Naive thymus-derived CD4-positive, alpha-beta T cell (primary cell): ENCODE measurements around the gene MORC2. TPM values are rescaled to one million over a fixed set of nuclear protein-coding genes. Genes with fewer than 3 reads are reported as not detected.

ENCODE experiments used
- ATAC-seq: fragments of 150-1000 bp; cut with Tn5 transposase; 2 replicates; pipeline ENCODE4 v1.10.0; 2021; ENCODE audit warnings: mild to moderate bottlenecking, moderate library complexity
- CTCF ChIA-PET: fragments of 350-600 bp; sonication (Branson Sonifier 250); formaldehyde crosslinking; loops from one replicate; lab custom pipeline; 2021; ENCODE audit warnings: antibody characterized with exemption; lab: Charles Lee
- POLR2A ChIA-PET: fragments of 350-600 bp; sonication (Branson Sonifier 250); formaldehyde crosslinking; loops from one replicate; lab custom pipeline; 2021; ENCODE audit warnings: antibody characterized with exemption, inconsistent platforms; lab: Charles Lee
- DNase-seq, 9 donors: peaks; one replicate each; pipeline versions ENCODE4 v3.0.0 to v3.0.0-alpha.2; 2020 to 2022; ENCODE audit warnings: mixed read lengths in 1 of 9
- H3K27ac ChIP-seq: one replicate; pipeline ENCODE4 v1.7.0; 2013; ENCODE audit warnings: mild to moderate bottlenecking, low read depth, low read length, moderate library complexity
- H3K27me3 ChIP-seq, 2 donors: one replicate each; pipeline ENCODE4 v1.7.0; 2013; ENCODE audit warnings: low read length in 2 of 2, mild to moderate bottlenecking in 2 of 2, moderate library complexity in 2 of 2; ENCODE audit not compliant: control insufficient read depth in 2 of 2, insufficient read depth in 2 of 2
- H3K36me3 ChIP-seq, 3 experiments: 1 replicate in 2 of 3; 2 replicates in 1 of 3; pipeline ENCODE4 v1.7.0; 2013; ENCODE audit warnings: low read length in 3 of 3, mild to moderate bottlenecking in 3 of 3, moderate library complexity in 1 of 3; ENCODE audit not compliant: insufficient read depth in 3 of 3, control insufficient read depth in 2 of 3
- H3K4me1 ChIP-seq, 2 donors: one replicate each; pipeline ENCODE4 v1.7.0; 2013; ENCODE audit warnings: low read length in 2 of 2, mild to moderate bottlenecking in 2 of 2, moderate library complexity in 1 of 2; ENCODE audit not compliant: control insufficient read depth in 2 of 2, insufficient read depth in 2 of 2
- H3K4me3 ChIP-seq: 2 replicates; pipeline ENCODE4 v1.7.0; 2013; ENCODE audit warnings: mild to moderate bottlenecking, low read length
- H3K9me3 ChIP-seq, 3 experiments: 1 replicate in 2 of 3; 2 replicates in 1 of 3; pipeline ENCODE4 v1.7.0; 2013; ENCODE audit warnings: low read length in 3 of 3; ENCODE audit not compliant: control insufficient read depth in 2 of 3
- H3K27ac Mint-ChIP-seq, 9 donors: one replicate each; pipeline ENCODE4 v1.8.0; 2020 to 2022; ENCODE audit warnings: mixed read lengths in 9 of 9, mild to moderate bottlenecking in 8 of 9, moderate library complexity in 5 of 9, inconsistent platforms in 2 of 9
- H3K27me3 Mint-ChIP-seq, 5 donors: one replicate each; pipeline ENCODE4 v1.8.0; 2021 to 2022; ENCODE audit warnings: mixed read lengths in 5 of 5, mild to moderate bottlenecking in 1 of 5
- H3K36me3 Mint-ChIP-seq, 5 donors: one replicate each; pipeline ENCODE4 v1.8.0; 2020 to 2022; ENCODE audit warnings: mixed read lengths in 5 of 5, mild to moderate bottlenecking in 3 of 5, inconsistent platforms in 1 of 5
- H3K4me1 Mint-ChIP-seq, 7 donors: one replicate each; pipeline ENCODE4 v1.8.0; 2020 to 2022; ENCODE audit warnings: mixed read lengths in 7 of 7, mild to moderate bottlenecking in 3 of 7, inconsistent platforms in 1 of 7
- H3K4me3 Mint-ChIP-seq, 10 donors: one replicate each; pipeline ENCODE4 v1.8.0; 2020 to 2022; ENCODE audit warnings: mild to moderate bottlenecking in 10 of 10, mixed read lengths in 10 of 10, moderate library complexity in 6 of 10, inconsistent platforms in 2 of 10
- H3K9me3 Mint-ChIP-seq, 11 donors: one replicate each; pipeline ENCODE4 v1.8.0; 2020 to 2022; ENCODE audit warnings: mixed read lengths in 11 of 11, mild to moderate bottlenecking in 4 of 11, inconsistent platforms in 1 of 11, moderate library complexity in 1 of 11
- intact Hi-C, 2 donors: fragments of 100-400 bp; cut with micrococcal nuclease; formaldehyde crosslinking; loops; one replicate each; pipeline ENCODE4 v1.15.1; 2023
- polyA plus RNA-seq, 2 donors: library from polyadenylated mRNA; unstranded; fragments of 300-500 nt; fragmentation: Illumina TruSeq; gene quantifications; one replicate each; pipeline ENCODE4 v1.2.3, GENCODE V29; 2021
- total RNA-seq, 6 experiments: library from RNA in 5 of 6; stranded (reverse) in 5 of 6; gene quantifications; 1 replicate in 5 of 6; 2 replicates in 1 of 6; pipeline ENCODE4 v1.2.3 and lab custom pipeline; 2021 to 2026

MORC2 gene
- total and polyA plus RNA-seq, 7 experiments from 2014 or later = 12.8 to 66.9 (median 43.7) TPM

GRCh38 chr22:30892731-30893221 lies 75.8 kb downstream of the MORC2 start:
- POLR2A ChIA-PET = no interaction called here
- DNase-seq = peak in 1 of 9 donors; percentile 16
- peaks cover 0 to 24% (median 0%) of the 10 kb centered on the region in 3 experiments for H3K36me3 ChIP-seq
- Mint-ChIP-seq H3K27ac (peak overlapping the region in 3 of 9 donors; percentile 30 to 75 (median 39)), H3K4me1 (peaks cover 15 to 37% (median 32%) of the 10 kb centered on the region in 7 donors), H3K4me3 (peak overlapping the region in 1 of 10 donors; percentile 66), H3K9me3 (peaks cover 0 to 2% (median 0%) of the 10 kb centered on the region in 11 donors), H3K36me3 (peaks cover 0 to 12% (median 6%) of the 10 kb centered on the region in 5 donors), H3K27me3 (no peaks in the 10 kb centered on the region)
- intact Hi-C loops = no loop called here
- H3K4me1 ChIP-seq = peaks cover 0 to 10% of the 10 kb centered on the region in 2 donors
- no peak overlapping the region for H3K27ac ChIP-seq
- CTCF ChIA-PET = interaction anchor here (1.4 kb wide), 1 partner anchor 29 kb away, joined by 3 read pairs; no protein-coding TSS in a partner anchor
- no peak overlapping the region for H3K4me3 ChIP-seq
- H3K9me3 ChIP-seq = no peaks in the 10 kb centered on the region
- no peaks in the 10 kb centered on the region for H3K27me3 ChIP-seq
- no peak for ATAC-seq

- Mint-ChIP-seq H3K9me3 (peaks cover 0 to 1% (median 0%) of the 10 kb centered on the region in 11 donors), H3K4me1 (peaks cover 15 to 37% (median 32%) of the 10 kb centered on the region in 7 donors), H3K27ac (peak overlapping the region in 7 of 9 donors; percentile 30 to 77 (median 71)), H3K36me3 (peaks cover 0 to 11% (median 3%) of the 10 kb centered on the region in 5 donors), H3K27me3 (no peaks in the 10 kb centered on the region), H3K4me3 (peak overlapping the region in 2 of 10 donors; percentile 18 to 19)
- peak in 1 of 9 donors; percentile 11 for DNase-seq
- no peak overlapping the region for H3K4me3 ChIP-seq
- intact Hi-C loops = no loop called here
- CTCF ChIA-PET = interaction anchor here (1.4 kb wide), 1 partner anchor 30 kb away, joined by 3 read pairs; no protein-coding TSS in a partner anchor
- peaks cover 0 to 26% (median 0%) of the 10 kb centered on the region in 3 experiments for H3K36me3 ChIP-seq
- H3K4me1 ChIP-seq = peaks cover 0 to 10% of the 10 kb centered on the region in 2 donors
- ATAC-seq = no peak
- no peak overlapping the region for H3K27ac ChIP-seq
- no peaks in the 10 kb centered on the region for H3K27me3 ChIP-seq
- POLR2A ChIA-PET = no interaction called here
- no peaks in the 10 kb centered on the region for H3K9me3 ChIP-seq
Measured at GRCh38 chr22:30892286-30892685, 76.3 kb downstream of the MORC2 start.

- H3K27ac ChIP-seq = no peak overlapping the region
- peaks cover 0 to 10% of the 10 kb centered on the region in 2 donors for H3K4me1 ChIP-seq
- ATAC-seq = no peak
- H3K4me3 Mint-ChIP-seq = peak overlapping the region in 1 of 10 donors; percentile 34
- peaks cover 0 to 8% (median 0%) of the 10 kb centered on the region in 5 donors for H3K36me3 Mint-ChIP-seq
- no peaks in the 10 kb centered on the region for H3K27me3 Mint-ChIP-seq
- ChIA-PET CTCF (no interaction called here), POLR2A (interaction anchor here (1.8 kb wide), 1 partner anchor 257 kb away, joined by 5 read pairs; the partner anchor contains the start of gene SLC35E4)
- H3K36me3 ChIP-seq = peaks cover 0 to 26% (median 0%) of the 10 kb centered on the region in 3 experiments
- H3K27ac Mint-ChIP-seq = peak overlapping the region in 7 of 9 donors; percentile 34 to 80 (median 71)
- no peaks in the 10 kb centered on the region for H3K9me3 ChIP-seq
- no peaks in the 10 kb centered on the region for H3K9me3 Mint-ChIP-seq
- peaks cover 15 to 37% (median 32%) of the 10 kb centered on the region in 7 donors for H3K4me1 Mint-ChIP-seq
- H3K4me3 ChIP-seq = no peak overlapping the region
- DNase-seq = peak in 1 of 9 donors; percentile 15
- intact Hi-C loops = no loop called here
- H3K27me3 ChIP-seq = no peaks in the 10 kb centered on the region
Measured at GRCh38 chr22:30891781-30892180, 76.8 kb downstream of the MORC2 start.

GRCh38 chr22:30891443-30891755 lies 77.2 kb downstream of the MORC2 start:
- Histone ChIP-seq H3K4me1 (peaks cover 0 to 10% of the 10 kb centered on the region in 2 donors), H3K27ac (no peak overlapping the region), H3K4me3 (no peak overlapping the region), H3K9me3 (no peaks in the 10 kb centered on the region), H3K36me3 (peaks cover 0 to 26% (median 0%) of the 10 kb centered on the region in 3 experiments), H3K27me3 (no peaks in the 10 kb centered on the region)
- DNase-seq (no peak), ATAC-seq (no peak)
- H3K4me1 Mint-ChIP-seq = peaks cover 15 to 37% (median 32%) of the 10 kb centered on the region in 7 donors
- ChIA-PET CTCF (no interaction called here), POLR2A (interaction anchor here (1.8 kb wide), 1 partner anchor 257 kb away, joined by 5 read pairs; the partner anchor contains the start of gene SLC35E4)
- no peaks in the 10 kb centered on the region for H3K27me3 Mint-ChIP-seq
- peak overlapping the region in 5 of 9 donors; percentile 34 to 80 (median 71) for H3K27ac Mint-ChIP-seq
- no peaks in the 10 kb centered on the region for H3K9me3 Mint-ChIP-seq
- intact Hi-C loops = no loop called here
- peak overlapping the region in 1 of 10 donors; percentile 34 for H3K4me3 Mint-ChIP-seq
- H3K36me3 Mint-ChIP-seq = peaks cover 0 to 12% (median 0%) of the 10 kb centered on the region in 5 donors

GRCh38 chr22:30890686-30891442 lies 77.7 kb downstream of the MORC2 start:
- Histone ChIP-seq H3K36me3 (peaks cover 0 to 26% (median 0%) of the 10 kb centered on the region in 3 experiments), H3K9me3 (no peaks in the 10 kb centered on the region), H3K4me3 (no peak overlapping the region), H3K4me1 (peaks cover 0 to 10% of the 10 kb centered on the region in 2 donors), H3K27me3 (no peaks in the 10 kb centered on the region), H3K27ac (no peak overlapping the region)
- peaks cover 0 to 8% (median 0%) of the 10 kb centered on the region in 5 donors for H3K36me3 Mint-ChIP-seq
- peak overlapping the region in 1 of 9 donors; percentile 65 for H3K27ac Mint-ChIP-seq
- H3K27me3 Mint-ChIP-seq = no peaks in the 10 kb centered on the region
- no peaks in the 10 kb centered on the region for H3K9me3 Mint-ChIP-seq
- H3K4me1 Mint-ChIP-seq = peaks cover 15 to 37% (median 32%) of the 10 kb centered on the region in 7 donors
- intact Hi-C loops = loop anchor here in 1 of 2 donors (1.0 kb wide), 1 partner anchor 257 kb away; no protein-coding TSS in a partner anchor
- ATAC-seq (peak; percentile 69), DNase-seq (peak in 5 of 9 donors; percentile 12 to 38 (median 19))
- POLR2A ChIA-PET = interaction anchor here (1.8 kb wide), 1 partner anchor 256 kb away, joined by 5 read pairs; the partner anchor contains the start of gene SLC35E4
- H3K4me3 Mint-ChIP-seq = no peak overlapping the region
- CTCF ChIA-PET = interaction anchor here (1.1 to 1.2 kb wide), 2 partner anchors 194 to 257 kb away, joined by 3 to 5 read pairs; no protein-coding TSS in a partner anchor

GRCh38 chr22:30889996-30890480 lies 78.5 kb downstream of the MORC2 start:
- Mint-ChIP-seq H3K36me3 (peaks cover 0 to 8% (median 0%) of the 10 kb centered on the region in 5 donors), H3K4me1 (peaks cover 15 to 35% (median 30%) of the 10 kb centered on the region in 7 donors), H3K4me3 (peak overlapping the region in 1 of 10 donors; percentile 51), H3K27ac (peak overlapping the region in 2 of 9 donors; percentile 48 to 65), H3K9me3 (no peaks in the 10 kb centered on the region), H3K27me3 (no peaks in the 10 kb centered on the region)
- ATAC-seq (no peak), DNase-seq (no peak)
- Histone ChIP-seq H3K27ac (no peak overlapping the region), H3K27me3 (no peaks in the 10 kb centered on the region), H3K9me3 (no peaks in the 10 kb centered on the region), H3K4me3 (no peak overlapping the region), H3K4me1 (peaks cover 0 to 10% of the 10 kb centered on the region in 2 donors), H3K36me3 (peaks cover 0 to 26% (median 0%) of the 10 kb centered on the region in 3 experiments)
- intact Hi-C loops = loop anchor here in 1 of 2 donors (1.0 kb wide), 1 partner anchor 256 kb away; no protein-coding TSS in a partner anchor
- POLR2A ChIA-PET = interaction anchor here (1.8 kb wide), 1 partner anchor 255 kb away, joined by 5 read pairs; the partner anchor contains the start of gene SLC35E4
- CTCF ChIA-PET = interaction anchor here (1.1 to 1.2 kb wide), 2 partner anchors 195 to 256 kb away, joined by 3 to 5 read pairs; no protein-coding TSS in a partner anchor
